CD4-positive, alpha-beta T cell treated with Interleukin-15 for 4 hours (primary cell): ENCODE measurements around the gene HMCES.
"Not testable (repeated sequence)": the region's sequence is repeated elsewhere in the genome, so short reads cannot be mapped to it uniquely, and the experiment has no call there.

Experiments
- DNase-seq: peaks from one replicate; pipeline ENCODE4 v3.0.0-alpha.2; 2020; ENCODE audit warnings: low spot score

HMCES gene

GRCh38 chr3:129320825-129321487 is 42.3 kb downstream of the HMCES start:
- no peak for DNase-seq

- DNase-seq = no peak
Measured at GRCh38 chr3:129321887-129322286, 43.2 kb downstream of the HMCES start.

- DNase-seq = no peak
Measured at GRCh38 chr3:129323651-129324294, 45.1 kb downstream of the HMCES start.

- no peak for DNase-seq
Measured at GRCh38 chr3:129324855-129325254, 46.2 kb downstream of the HMCES start.

GRCh38 chr3:129325383-129325782 is 46.7 kb downstream of the HMCES start:
- no peak for DNase-seq

GRCh38 chr3:129326138-129326537 is 47.5 kb downstream of the HMCES start:
- DNase-seq = no peak

- DNase-seq = no peak
Measured at GRCh38 chr3:129326595-129326994, 47.9 kb downstream of the HMCES start.

- DNase-seq = no peak
Measured at GRCh38 chr3:129327510-129327909, 48.8 kb downstream of the HMCES start.

- DNase-seq = no peak
Measured at GRCh38 chr3:129329858-129330257, 51.2 kb downstream of the HMCES start.

- DNase-seq = no peak
Measured at GRCh38 chr3:129330409-129330808, 51.7 kb downstream of the HMCES start.

- no peak for DNase-seq
Measured at GRCh38 chr3:129333891-129334290, 55.2 kb downstream of the HMCES start.

- no peak for DNase-seq
Measured at GRCh38 chr3:129336093-129336706, 57.5 kb downstream of the HMCES start.

- DNase-seq = not testable (repeated sequence)
Measured at GRCh38 chr3:129337719-129338118, 59.0 kb downstream of the HMCES start.

- not testable (repeated sequence) for DNase-seq
Measured at GRCh38 chr3:129339186-129339585, 60.5 kb downstream of the HMCES start.

- DNase-seq = not testable (repeated sequence)
Measured at GRCh38 chr3:129339833-129340232, 61.2 kb downstream of the HMCES start.

- DNase-seq = no peak
Measured at GRCh38 chr3:129341331-129342141, 62.9 kb downstream of the HMCES start.

GRCh38 chr3:129343643-129344360 is 65.1 kb downstream of the HMCES start:
- DNase-seq = no peak

- DNase-seq = no peak
Measured at GRCh38 chr3:129344540-129345220, 66.0 kb downstream of the HMCES start.

GRCh38 chr3:129345281-129345680 is 66.6 kb downstream of the HMCES start:
- no peak for DNase-seq

- DNase-seq = no peak
Measured at GRCh38 chr3:129345971-129346370, 67.3 kb downstream of the HMCES start.
